ENCODE measurements around the gene TNIP1.

- TF ChIP-seq YY1 (IDR thresholded peaks at IDR 0.05; ENCODE audit: insufficient read depth, insufficient read length) (no peak), SUZ12 (IDR thresholded peaks at IDR 0.05; ENCODE audit: extremely low read depth, insufficient read depth, insufficient read length) (no peak), ZNF274 (IDR thresholded peaks at IDR 0.05; ENCODE audit: low read depth, low read length) (no peak)
Observed at GRCh38 chr5:151001436-151001835, 79.4 kb downstream of the TNIP1 start.
